ENCODE results near the gene ST8SIA4.
A peak's percentile ranks its signal among the peaks of the same experiment; 100 is the strongest.

Gene ST8SIA4

GRCh38 chr5:100864931-100865330, 38.2 kb downstream of the ST8SIA4 start:
- no peak for DNase-seq

- DNase-seq: no peak
Observed at GRCh38 chr5:100863739-100864138, 39.3 kb downstream of the ST8SIA4 start.

GRCh38 chr5:100861148-100861547, 41.9 kb downstream of the ST8SIA4 start:
- DNase-seq: no peak

GRCh38 chr5:100860407-100860806, 42.7 kb downstream of the ST8SIA4 start:
- no peak for DNase-seq

GRCh38 chr5:100858987-100859545, 44.0 kb downstream of the ST8SIA4 start:
- DNase-seq: no peak

- DNase-seq: no peak
Observed at GRCh38 chr5:100856462-100856861, 46.6 kb downstream of the ST8SIA4 start.

GRCh38 chr5:100855937-100856430, 47.1 kb downstream of the ST8SIA4 start:
- DNase-seq: no peak

GRCh38 chr5:100855295-100855694, 47.8 kb downstream of the ST8SIA4 start:
- no peak for DNase-seq

- DNase-seq: no peak
Observed at GRCh38 chr5:100854591-100854990, 48.5 kb downstream of the ST8SIA4 start.

- DNase-seq: no peak
Observed at GRCh38 chr5:100853582-100853981, 49.5 kb downstream of the ST8SIA4 start.

- DNase-seq: peak; percentile 38
Observed at GRCh38 chr5:100852988-100853449, 50.1 kb downstream of the ST8SIA4 start.

GRCh38 chr5:100852051-100852450, 51.0 kb downstream of the ST8SIA4 start:
- DNase-seq: no peak

GRCh38 chr5:100846772-100847171, 56.3 kb downstream of the ST8SIA4 start:
- DNase-seq: no peak

GRCh38 chr5:100842080-100842479, 61.0 kb downstream of the ST8SIA4 start:
- DNase-seq: no peak

GRCh38 chr5:100841358-100842076, 61.6 kb downstream of the ST8SIA4 start:
- DNase-seq: peak; percentile 30

- DNase-seq: no peak
Observed at GRCh38 chr5:100840789-100841188, 62.3 kb downstream of the ST8SIA4 start.

GRCh38 chr5:100840370-100840769, 62.7 kb downstream of the ST8SIA4 start:
- DNase-seq: peak; percentile 55

- DNase-seq: no peak
Observed at GRCh38 chr5:100838048-100838473, 65.0 kb downstream of the ST8SIA4 start.

- no peak for DNase-seq
Observed at GRCh38 chr5:100834519-100834918, 68.6 kb downstream of the ST8SIA4 start.

- no peak for DNase-seq
Observed at GRCh38 chr5:100832252-100833230, 70.5 kb downstream of the ST8SIA4 start.

GRCh38 chr5:100828898-100829356, 74.2 kb downstream of the ST8SIA4 start:
- DNase-seq: no peak

GRCh38 chr5:100828071-100828897, 74.8 kb downstream of the ST8SIA4 start:
- DNase-seq: no peak
